Gastrocnemius medialis (tissue), 4 donors: Measurements from ENCODE around the gene AGPAT3. TPM values are rescaled to one million over a fixed set of nuclear protein-coding genes. Genes with fewer than 3 reads are reported as not detected.

Experiments
- ATAC-seq, 2 donors: fragments of 150-250 bp; one replicate each; pipeline ENCODE4 v1.9.1; 2016
- DNase-seq, 2 donors: peaks; one replicate each; pipeline ENCODE4 v3.0.0-alpha.2; 2019
- H3K27ac ChIP-seq, 4 donors: fragments of 200-600 bp; sonication (generic); 1 replicate in 1 of 4; 2 replicates in 3 of 4; pipeline ENCODE4 v1.5.1; 2016 to 2018; ENCODE audit warnings: mild to moderate bottlenecking in 2 of 4, moderate library complexity in 1 of 4
- H3K27me3 ChIP-seq, 3 donors: fragments of 200-600 bp; sonication (generic) in 2 of 3; 1 replicate in 1 of 3; 2 replicates in 2 of 3; pipeline versions ENCODE4 v1.5.1 to v1.6.0; 2016 to 2019; ENCODE audit warnings: mild to moderate bottlenecking in 1 of 3, moderate library complexity in 1 of 3
- H3K36me3 ChIP-seq, 2 donors: fragments of 200-600 bp; sonication (generic) in 1 of 2; one replicate each; pipeline ENCODE4 v1.5.1; 2017 to 2018
- H3K4me1 ChIP-seq, 2 donors: fragments of 200-600 bp; sonication (generic) in 1 of 2; one replicate each; pipeline ENCODE4 v1.5.1; 2016 to 2017; ENCODE audit warnings: mild to moderate bottlenecking in 2 of 2
- H3K4me3 ChIP-seq, 4 donors: fragments of 200-600 bp; sonication (generic) in 3 of 4; 1 replicate in 1 of 4; 2 replicates in 3 of 4; pipeline ENCODE4 v1.5.1; 2016 to 2019; ENCODE audit warnings: mild to moderate bottlenecking in 2 of 4
- H3K9me3 ChIP-seq, 3 donors: fragments of 200-600 bp; sonication (generic) in 2 of 3; 1 replicate in 1 of 3; 2 replicates in 2 of 3; pipeline ENCODE4 v1.5.1; 2016 to 2019
- CTCF ChIP-seq, 5 experiments: fragments of 450-650 bp in 3 of 5; fragments of 200-600 bp in 2 of 5; sonication (generic) in 2 of 5; IDR thresholded peaks in 4 of 5; conservative IDR thresholded peaks in 1 of 5; 1 replicate in 4 of 5; 2 replicates in 1 of 5; pipeline ENCODE4 v1.5.1; 2016 to 2019; ENCODE audit warnings: antibody characterized with exemption in 5 of 5, mild to moderate bottlenecking in 3 of 5, moderate library complexity in 3 of 5
- POLR2A ChIP-seq, 2 donors: fragments of 450-650 bp; IDR thresholded peaks; one replicate each; pipeline ENCODE4 v1.6.1; 2017; ENCODE audit warnings: antibody characterized with exemption in 2 of 2, mild to moderate bottlenecking in 2 of 2, moderate library complexity in 2 of 2
- in situ Hi-C, 4 donors: fragments of 200-750 bp; cut with MboI; loops; one replicate each; pipeline versions ENCODE4 v1.15.0 to v1.8.0; 2017; ENCODE audit warnings: low sequenced_read_pairs in 4 of 4
- intact Hi-C: fragments of 100-400 bp; cut with DNase I; formaldehyde crosslinking; loops from one replicate; pipeline ENCODE4 v1.15.1; 2023; ENCODE audit warnings: low total_unique reads
- total RNA-seq, 4 donors: library from RNA; depleted of rRNA; stranded (reverse); fragments of >200 nt; gene quantifications; one replicate each; pipeline versions ENCODE4 v1.1.0 to v1.2.3, GENCODE V29; 2016

Gene AGPAT3
- total RNA-seq, 4 donors from 2014 or later: 44.2 to 102 (median 59.3) TPM

GRCh38 chr21:43942621-43943020, 77.6 kb downstream of the AGPAT3 start:
- in situ Hi-C loops: loop anchor here in 1 of 4 donors (25.0 kb wide), 1 partner anchor 105 kb away; no protein-coding TSS in a partner anchor
- no peaks in the 10 kb centered on the region for H3K9me3 ChIP-seq
- peaks cover 24 to 37% of the 10 kb centered on the region in 2 donors for H3K4me1 ChIP-seq
- no peaks in the 10 kb centered on the region for H3K27me3 ChIP-seq
- DNase-seq (no peak), ATAC-seq (no peak)
- no peaks in the 10 kb centered on the region for H3K36me3 ChIP-seq
- H3K4me3 ChIP-seq: no peak overlapping the region
- no peak for TF ChIP-seq POLR2A (IDR thresholded peaks at IDR 0.05)
- TF ChIP-seq CTCF (IDR thresholded peaks at IDR 0.05 in 4 of 5, conservative IDR thresholded peaks at IDR 0.05 in 1 of 5): no peak
- H3K27ac ChIP-seq: peak overlapping the region; percentile 51 to 95 (median 62)
- intact Hi-C loops: no loop called here

GRCh38 chr21:43943512-43944077, 78.6 kb downstream of the AGPAT3 start:
- Histone ChIP-seq H3K36me3 (no peaks in the 10 kb centered on the region), H3K4me1 (peaks cover 18 to 31% of the 10 kb centered on the region in 2 donors), H3K27ac (peak overlapping the region in 3 of 4 donors; percentile 13 to 48 (median 20)), H3K4me3 (no peak overlapping the region), H3K9me3 (no peaks in the 10 kb centered on the region), H3K27me3 (no peaks in the 10 kb centered on the region)
- DNase-seq (no peak), ATAC-seq (no peak)
- TF ChIP-seq CTCF (IDR thresholded peaks at IDR 0.05 in 4 of 5, conservative IDR thresholded peaks at IDR 0.05 in 1 of 5) (no peak), POLR2A (IDR thresholded peaks at IDR 0.05) (no peak)
- intact Hi-C loops: no loop called here
- in situ Hi-C loops: loop anchor here in 1 of 4 donors (25.0 kb wide), 1 partner anchor 106 kb away; no protein-coding TSS in a partner anchor

GRCh38 chr21:43944078-43944633, 79.1 kb downstream of the AGPAT3 start:
- no peak for DNase-seq
- intact Hi-C loops: no loop called here
- Histone ChIP-seq H3K4me3 (no peak overlapping the region), H3K9me3 (no peaks in the 10 kb centered on the region), H3K4me1 (peaks cover 14 to 27% of the 10 kb centered on the region in 2 donors), H3K27me3 (no peaks in the 10 kb centered on the region), H3K36me3 (no peaks in the 10 kb centered on the region), H3K27ac (peak overlapping the region in 3 of 4 donors; percentile 13 to 48 (median 20))
- no peak for TF ChIP-seq CTCF (IDR thresholded peaks at IDR 0.05 in 4 of 5, conservative IDR thresholded peaks at IDR 0.05 in 1 of 5)
- no peak for ATAC-seq
- in situ Hi-C loops: loop anchor here in 1 of 4 donors (25.0 kb wide), 1 partner anchor 107 kb away; no protein-coding TSS in a partner anchor

- Histone ChIP-seq H3K9me3 (no peaks in the 10 kb centered on the region), H3K4me3 (no peak overlapping the region)
- intact Hi-C loops: no loop called here
Measured at GRCh38 chr21:43944757-43945156, 79.7 kb downstream of the AGPAT3 start.

More at GRCh38 chr21:43944757-43945156, 79.7 kb downstream of the AGPAT3 start:
- TF ChIP-seq POLR2A (IDR thresholded peaks at IDR 0.05) (no peak), CTCF (IDR thresholded peaks at IDR 0.05 in 4 of 5, conservative IDR thresholded peaks at IDR 0.05 in 1 of 5) (no peak)
- Histone ChIP-seq H3K4me1 (peaks cover 14 to 21% of the 10 kb centered on the region in 2 donors), H3K36me3 (no peaks in the 10 kb centered on the region), H3K27me3 (no peaks in the 10 kb centered on the region), H3K27ac (no peak overlapping the region)
- DNase-seq (no peak), ATAC-seq (no peak)
- in situ Hi-C loops: loop anchor here in 1 of 4 donors (25.0 kb wide), 1 partner anchor 107 kb away; no protein-coding TSS in a partner anchor
